Heart right ventricle (tissue), 16 donors: ENCODE data around the gene C14orf93. TPM values are rescaled to one million over a fixed set of nuclear protein-coding genes. Genes with fewer than 3 reads are reported as not detected.
"Not testable (repeated sequence)": the region's sequence is repeated elsewhere in the genome, so short reads cannot be mapped to it uniquely, and the experiment has no call there.

ENCODE experiments used
- ATAC-seq, 8 donors: fragments of 200-7000 bp; cut with Tn5 transposase; one replicate each; pipeline ENCODE4 v1.9.1; 2020; ENCODE audit warnings: mild to moderate bottlenecking in 8 of 8, moderate library complexity in 8 of 8, moderate number of reproducible peaks in 1 of 8
- DNase-seq, 2 donors: peaks; one replicate each; pipeline ENCODE4 v3.0.0-alpha.2; 2020
- H3K27ac ChIP-seq, 10 donors: fragments of 200-600 bp; sonication (generic) in 2 of 10; one replicate each; pipeline versions ENCODE4 v1.5.0 to v1.8.0; 2020 to 2022; ENCODE audit warnings: mild to moderate bottlenecking in 3 of 10
- H3K27me3 ChIP-seq, 7 donors: fragments of 200-600 bp; one replicate each; pipeline ENCODE4 v1.8.0; 2021 to 2022; ENCODE audit warnings: mild to moderate bottlenecking in 2 of 7
- H3K36me3 ChIP-seq, 9 donors: fragments of 200-600 bp; sonication (generic) in 1 of 9; one replicate each; pipeline versions ENCODE4 v1.5.0 to v1.8.0; 2020 to 2022; ENCODE audit warnings: mild to moderate bottlenecking in 2 of 9
- H3K4me1 ChIP-seq, 9 donors: fragments of 200-600 bp; sonication (generic) in 1 of 9; one replicate each; pipeline versions ENCODE4 v1.5.0 to v1.8.0; 2020 to 2022; ENCODE audit warnings: mild to moderate bottlenecking in 4 of 9
- H3K4me3 ChIP-seq, 10 donors: fragments of 200-600 bp; sonication (generic) in 2 of 10; one replicate each; pipeline versions ENCODE4 v1.5.0 to v1.8.0; 2020 to 2022; ENCODE audit warnings: mild to moderate bottlenecking in 7 of 10, moderate library complexity in 2 of 10
- H3K9me3 ChIP-seq, 11 donors: fragments of 200-600 bp in 10 of 11; sonication (generic) in 2 of 11; one replicate each; pipeline versions ENCODE4 v1.5.0 to v1.8.0; 2013 to 2022; ENCODE audit warnings: mild to moderate bottlenecking in 2 of 11, control low read depth in 1 of 11, moderate library complexity in 1 of 11
- WGBS, 2 donors: extraction: QIAGEN DNeasy Blood & Tissue Kit; methylation state at CpG; one replicate each; pipeline ENCODE4 v1.1.7; 2013; ENCODE audit warnings: inconsistent platforms in 1 of 2; 5-methylcytosine and 5-hydroxymethylcytosine counted together
- intact Hi-C, 10 donors: fragments of 100-400 bp; cut with DNase I; formaldehyde crosslinking; loops; one replicate each; pipeline versions ENCODE4 v1.11.1 to v1.14.2; 2022
- polyA plus RNA-seq, 2 donors: library from polyadenylated mRNA; stranded (reverse); fragments of 200-250 nt; gene quantifications; one replicate each; pipeline ENCODE4 v1.2.3, GENCODE V29; 2013
- total RNA-seq, 10 donors: library from RNA; stranded (reverse); fragmentation: NEBNext Ultra II Directional in 3 of 10; extraction: Animal tissue kit (Norgen Biotek cat#: 25700) in 3 of 10; gene quantifications; one replicate each; pipeline versions ENCODE4 v1.2.1 to v1.2.4, GENCODE V29; 2021 to 2023
- TF ChIP-seq, protein P1 (sequence below), 9 donors: fragments of 200-600 bp; sonication (generic) in 2 of 9; IDR thresholded peaks; one replicate each; pipeline versions ENCODE4 v1.5.0 to v1.8.0; 2021 to 2022; ENCODE audit warnings: antibody characterized with exemption in 9 of 9, mild to moderate bottlenecking in 5 of 9, moderate library complexity in 1 of 9
- donor health status: Arrhythmogenic right ventricular cardiomyopathy.
- donor health status: ischemic (EF 13 %, LVEDD 7.1; RV severe dilation, severe dysfunction).
- donor health status: healthy with polysubstance abuse.
- donor health status: DM: no; HTN: yes; CAD: no.
- donor health status: DM: no; HTN: no; CAD: no.
- donor health status: ischemic (EF 25% LVEDD 6.9; RV normal size, moderate dysfunction).
- donor health status: ischemic (EF 25% LVEDD 5.7; RV mildly dilated, moderate dysfunction).
- donor health status: healthy.
- donor health status: DM: yes; HTN: yes; CAD: no.
- donor health status: Ischemic cardiomyopathy.
- donor health status: ischemic (EF 35%, LVEDD 5.7; RV mildly dilated, moderate dysfunction).
- donor health status: nonischemic (EF 11% LVEDD 7.7; RV severe dilation, severe dysfunction).
- donor health status: DM: yes; HTN: yes; CAD: no.
- donor health status: PGD.
- donor health status: ischemic (EF 29% LVEDD 5.4; RV normal size, mild dysfunction).
- donor health status: nonischemic (EF 23%, LVEDD 6.1; RV moderate dilation, normal function).

Gene C14orf93
- total and polyA plus RNA-seq, 12 donors = 3.2 to 6.7 (median 4.8) TPM

DNA sequence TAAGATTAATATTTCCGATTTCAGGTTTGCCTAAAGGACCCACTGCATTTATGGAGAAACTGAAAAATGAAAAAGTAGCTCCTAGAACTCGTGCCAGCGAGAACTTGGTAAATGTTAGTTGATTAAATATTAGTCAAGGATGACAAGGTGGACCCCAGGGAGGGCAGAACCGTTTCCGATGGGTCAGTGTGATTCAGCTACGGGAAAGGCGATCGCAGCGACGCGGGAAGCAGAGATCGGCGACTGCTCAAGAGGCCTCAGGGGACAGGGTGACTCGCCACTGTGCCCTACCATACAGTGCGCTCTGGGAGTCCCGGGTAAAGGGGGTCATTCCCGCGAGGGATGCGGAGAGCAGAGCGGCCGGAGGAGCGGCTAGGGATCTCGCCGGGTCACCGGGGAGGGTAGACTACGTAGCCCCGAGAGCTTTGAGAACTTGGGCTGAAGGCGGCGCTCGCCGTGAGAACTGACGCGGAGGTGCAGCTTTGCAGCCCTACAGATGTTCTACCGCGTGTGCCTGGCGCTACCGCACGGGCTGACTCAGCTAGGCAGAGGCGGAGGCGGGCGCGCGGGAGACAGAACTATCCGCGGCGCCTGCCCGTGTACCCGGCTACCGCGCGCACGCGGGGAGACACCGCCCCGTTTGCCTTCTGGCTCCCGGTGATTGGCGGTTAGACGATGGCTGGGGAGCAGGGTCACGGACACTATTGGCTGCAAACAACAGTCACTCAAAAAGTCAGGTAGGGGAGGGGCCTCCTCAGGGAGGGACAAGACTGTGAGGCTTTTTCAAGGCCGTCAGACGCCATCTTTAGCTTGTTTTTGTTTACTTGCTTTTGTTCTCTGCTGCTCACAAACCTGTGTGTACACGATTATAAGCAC is 3.2 kb downstream of the C14orf93 start:
- DNase-seq = peak; percentile 94 to 98
- peak; percentile 99 to 100 (median 99) for ATAC-seq
- 1% methylated on average over 62 of the region's 62 CpGs for WGBS, 2 donors
- peak overlapping the region; percentile 86 to 98 (median 96) for H3K27ac ChIP-seq
- intact Hi-C loops = loop anchor here in 4 of 10 donors (2.0 kb wide), 1 partner anchor 28 kb away; the partner anchor contains the start of gene PSMB5 (in 4 of the 4)
- H3K9me3 ChIP-seq = no peaks in the 10 kb centered on the region
- H3K36me3 ChIP-seq = no peaks in the 10 kb centered on the region
- TF ChIP-seq, protein P1, sequence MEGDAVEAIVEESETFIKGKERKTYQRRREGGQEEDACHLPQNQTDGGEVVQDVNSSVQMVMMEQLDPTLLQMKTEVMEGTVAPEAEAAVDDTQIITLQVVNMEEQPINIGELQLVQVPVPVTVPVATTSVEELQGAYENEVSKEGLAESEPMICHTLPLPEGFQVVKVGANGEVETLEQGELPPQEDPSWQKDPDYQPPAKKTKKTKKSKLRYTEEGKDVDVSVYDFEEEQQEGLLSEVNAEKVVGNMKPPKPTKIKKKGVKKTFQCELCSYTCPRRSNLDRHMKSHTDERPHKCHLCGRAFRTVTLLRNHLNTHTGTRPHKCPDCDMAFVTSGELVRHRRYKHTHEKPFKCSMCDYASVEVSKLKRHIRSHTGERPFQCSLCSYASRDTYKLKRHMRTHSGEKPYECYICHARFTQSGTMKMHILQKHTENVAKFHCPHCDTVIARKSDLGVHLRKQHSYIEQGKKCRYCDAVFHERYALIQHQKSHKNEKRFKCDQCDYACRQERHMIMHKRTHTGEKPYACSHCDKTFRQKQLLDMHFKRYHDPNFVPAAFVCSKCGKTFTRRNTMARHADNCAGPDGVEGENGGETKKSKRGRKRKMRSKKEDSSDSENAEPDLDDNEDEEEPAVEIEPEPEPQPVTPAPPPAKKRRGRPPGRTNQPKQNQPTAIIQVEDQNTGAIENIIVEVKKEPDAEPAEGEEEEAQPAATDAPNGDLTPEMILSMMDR (IDR thresholded peaks at IDR 0.05) = peak in 4 of 9 donors; percentile 32 to 50 (median 42)
- peaks cover 3 to 39% (median 25%) of the 10 kb centered on the region in 9 donors for H3K4me1 ChIP-seq
- H3K4me3 ChIP-seq = peak overlapping the region; percentile 53 to 91 (median 75)
- no peaks in the 10 kb centered on the region for H3K27me3 ChIP-seq

DNA sequence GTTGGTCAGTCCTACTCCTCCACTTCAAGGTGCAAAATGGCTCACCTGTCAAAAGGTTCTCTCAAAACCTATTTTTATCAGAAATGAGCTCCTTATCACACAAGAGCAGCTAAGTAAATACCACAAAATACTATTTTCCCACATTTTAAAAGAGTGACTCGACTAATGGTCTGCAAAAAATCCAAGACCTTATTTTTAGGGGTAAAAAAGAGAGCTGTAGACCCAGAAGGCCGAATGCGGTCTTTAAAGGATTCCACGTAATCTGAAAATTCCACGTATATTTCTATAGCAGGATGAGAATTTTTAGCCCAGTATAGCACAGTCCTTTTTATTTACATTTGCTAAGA is 3.8 kb downstream of the C14orf93 start:
- peak overlapping the region in 9 of 10 donors; percentile 89 to 98 (median 96) for H3K27ac ChIP-seq
- WGBS, 2 donors = 62 to 66% methylated on average over 5 of the region's 5 CpGs

DNA sequence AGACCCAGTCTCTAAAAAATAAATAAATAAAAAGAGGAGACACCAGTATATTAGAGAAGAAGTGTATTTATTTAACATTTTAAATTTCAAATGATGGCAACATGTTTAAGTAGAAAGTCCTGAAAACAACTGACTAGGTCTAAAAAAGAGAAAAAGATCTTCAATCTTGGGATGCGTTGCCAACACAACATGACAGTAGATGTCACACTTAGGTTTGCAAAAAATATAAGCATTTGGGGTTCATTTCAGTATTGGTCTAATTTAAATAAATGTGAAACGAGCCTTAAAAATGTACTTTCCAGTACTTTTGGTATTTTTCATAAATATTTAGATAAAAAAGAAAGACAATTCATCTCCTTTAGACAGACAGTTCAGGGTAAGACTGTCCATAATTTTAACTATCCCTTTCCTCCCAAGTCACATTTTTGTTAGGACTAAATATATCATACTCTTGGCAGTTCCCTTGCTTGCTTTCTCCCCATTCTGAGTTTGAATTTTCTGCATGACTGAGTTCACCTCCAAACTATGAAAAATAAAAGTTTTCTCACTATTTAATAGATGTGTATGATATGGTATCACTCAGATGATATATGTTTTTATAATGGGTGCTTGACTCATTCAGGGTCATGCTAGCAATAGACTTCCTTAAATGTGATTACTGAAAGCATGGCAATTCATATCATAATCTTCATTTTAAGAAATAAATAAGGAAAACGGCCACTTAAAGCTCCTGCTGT is 4.3 kb downstream of the C14orf93 start:
- ATAC-seq (no peak), DNase-seq (no peak)
- Histone ChIP-seq H3K27ac (no peak overlapping the region), H3K36me3 (no peaks in the 10 kb centered on the region), H3K4me3 (peak overlapping the region in 5 of 10 donors; percentile 74 to 87 (median 78)), H3K9me3 (no peaks in the 10 kb centered on the region), H3K4me1 (peaks cover 3 to 39% (median 25%) of the 10 kb centered on the region in 9 donors), H3K27me3 (no peaks in the 10 kb centered on the region)
- TF ChIP-seq, protein P1 (IDR thresholded peaks at IDR 0.05) = no peak
- intact Hi-C loops = loop anchor here in 4 of 10 donors (2.0 kb wide), 1 partner anchor 29 kb away; the partner anchor contains the start of gene PSMB5 (in 4 of the 4)
- WGBS, 2 donors = 81 to 86% methylated on average over 3 of the region's 3 CpGs

More for the DNA sequence above, 3.8 kb downstream of the C14orf93 start:
- TF ChIP-seq, protein P1 (IDR thresholded peaks at IDR 0.05) = no peak
- ATAC-seq = no peak
- no peak for DNase-seq
- Histone ChIP-seq H3K27me3 (no peaks in the 10 kb centered on the region), H3K4me1 (peaks cover 3 to 39% (median 25%) of the 10 kb centered on the region in 9 donors), H3K9me3 (no peaks in the 10 kb centered on the region), H3K4me3 (peak overlapping the region; percentile 53 to 91 (median 75)), H3K36me3 (no peaks in the 10 kb centered on the region)
- intact Hi-C loops = loop anchor here in 4 of 10 donors (2.0 kb wide), 1 partner anchor 29 kb away; the partner anchor contains the start of gene PSMB5 (in 4 of the 4)

DNA sequence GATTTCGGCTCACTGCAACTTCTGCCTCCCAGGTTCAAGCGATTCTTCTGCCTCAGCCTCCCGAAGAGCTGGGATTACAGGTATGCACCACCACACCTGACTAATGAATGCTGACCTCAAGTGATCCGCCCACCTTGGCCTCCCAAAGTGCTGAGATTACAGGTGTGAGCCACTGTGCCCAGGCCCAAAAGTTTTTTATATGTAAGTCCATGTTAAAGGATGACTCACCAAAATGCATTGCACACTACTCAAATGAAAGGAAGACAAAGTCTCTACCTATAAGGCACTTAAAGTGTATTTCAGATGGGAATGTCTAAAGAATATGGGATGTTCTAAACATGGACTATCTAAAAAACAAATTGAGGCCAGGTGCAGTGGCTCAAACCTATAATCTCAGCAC is 5.7 kb downstream of the C14orf93 start:
- H3K4me3 ChIP-seq, ATAC-seq, H3K36me3 ChIP-seq, DNase-seq, intact Hi-C loops, H3K9me3 ChIP-seq, H3K27me3 ChIP-seq, H3K27ac ChIP-seq: not testable (repeated sequence)
- peaks cover 3 to 32% (median 19%) of the 10 kb centered on the region in 9 donors for H3K4me1 ChIP-seq
- 97 to 98% methylated on average over 4 of the region's 4 CpGs for WGBS, 2 donors
